HL-60 (cell line): ENCODE results near the gene CKAP2L.

Experiments used
- DNase-seq, 2 experiments: peaks; one replicate each; pipeline ENCODE4 v3.0.0-alpha.2; 2010 to 2020; ENCODE audit warnings: low read depth in 1 of 2, low spot score in 1 of 2
- H3K27ac ChIP-seq: fragments of 250-450 bp; sonication (Bioruptor Pico); replicated peaks from 2 replicates; pipeline ENCODE4 v1.5.1; 2020; ENCODE audit warnings: mild to moderate bottlenecking, moderate library complexity
- H3K27me3 ChIP-seq: fragments of 250-450 bp; sonication (Bioruptor Pico); 2 replicates; pipeline ENCODE4 v1.5.1; 2021; ENCODE audit warnings: mild to moderate bottlenecking, moderate library complexity; ENCODE audit not compliant: insufficient read depth, poor library complexity, severe bottlenecking
- H3K4me3 ChIP-seq: replicated peaks from 2 replicates; pipeline ENCODE4 v1.5.1; 2011; ENCODE audit warnings: mild to moderate bottlenecking, control low read depth, low read length; ENCODE audit not compliant: insufficient read depth
- CTCF ChIP-seq: IDR thresholded peaks from one replicate; pipeline ENCODE4 v1.5.1; 2011; ENCODE audit warnings: low read length, control low read depth, inconsistent platforms; ENCODE audit not compliant: insufficient read depth
- GABPA ChIP-seq: IDR thresholded peaks from 2 replicates; pipeline ENCODE4 v1.6.1; 2012; ENCODE audit warnings: low read depth
- POLR2AphosphoS5 ChIP-seq: IDR thresholded peaks from 2 replicates; pipeline ENCODE4 v1.6.1; 2012; ENCODE audit warnings: low read depth
- SPI1 ChIP-seq: IDR thresholded peaks from 2 replicates; pipeline ENCODE4 v1.6.1; 2012; ENCODE audit warnings: low read depth, mild to moderate bottlenecking, borderline replicate concordance
- TF ChIP-seq, protein P1 (sequence below): IDR thresholded peaks from 2 replicates; pipeline ENCODE4 v1.6.1; 2012; ENCODE audit warnings: low read depth; ENCODE audit not compliant: insufficient replicate concordance

CKAP2L gene

DNA sequence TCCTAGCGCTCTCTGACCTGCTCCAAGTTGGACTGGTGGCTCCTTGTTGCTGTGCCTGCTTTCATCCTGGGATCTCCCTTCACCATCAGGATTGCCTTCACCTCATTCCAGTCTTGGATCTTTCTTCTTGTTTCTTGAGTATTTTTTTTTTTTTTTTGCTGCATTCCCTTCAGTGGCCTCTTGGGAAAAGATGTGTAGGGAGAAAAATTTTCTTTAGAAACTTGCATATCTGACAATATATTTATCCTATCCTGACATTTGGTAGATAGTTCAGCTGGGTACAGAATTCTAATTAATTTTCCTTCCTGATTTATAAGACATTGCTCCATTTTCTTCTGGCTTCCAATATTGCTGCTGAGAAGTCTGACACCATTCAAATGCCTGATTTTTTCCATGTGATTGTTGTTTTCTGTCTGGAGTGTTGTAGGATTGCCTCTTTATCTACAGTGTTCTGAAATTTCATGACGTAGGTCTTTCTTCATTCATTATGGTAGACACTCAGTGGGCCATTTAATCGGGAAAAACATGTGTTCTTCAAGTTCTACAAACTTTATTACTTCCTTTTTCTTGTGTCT, 42.9 kb upstream of the CKAP2L start:
- Histone ChIP-seq H3K27me3 (no peaks in the 10 kb centered on the region), H3K4me3 (no peak overlapping the region), H3K27ac (no peak overlapping the region)
- no peak for DNase-seq
- TF ChIP-seq, protein P1, sequence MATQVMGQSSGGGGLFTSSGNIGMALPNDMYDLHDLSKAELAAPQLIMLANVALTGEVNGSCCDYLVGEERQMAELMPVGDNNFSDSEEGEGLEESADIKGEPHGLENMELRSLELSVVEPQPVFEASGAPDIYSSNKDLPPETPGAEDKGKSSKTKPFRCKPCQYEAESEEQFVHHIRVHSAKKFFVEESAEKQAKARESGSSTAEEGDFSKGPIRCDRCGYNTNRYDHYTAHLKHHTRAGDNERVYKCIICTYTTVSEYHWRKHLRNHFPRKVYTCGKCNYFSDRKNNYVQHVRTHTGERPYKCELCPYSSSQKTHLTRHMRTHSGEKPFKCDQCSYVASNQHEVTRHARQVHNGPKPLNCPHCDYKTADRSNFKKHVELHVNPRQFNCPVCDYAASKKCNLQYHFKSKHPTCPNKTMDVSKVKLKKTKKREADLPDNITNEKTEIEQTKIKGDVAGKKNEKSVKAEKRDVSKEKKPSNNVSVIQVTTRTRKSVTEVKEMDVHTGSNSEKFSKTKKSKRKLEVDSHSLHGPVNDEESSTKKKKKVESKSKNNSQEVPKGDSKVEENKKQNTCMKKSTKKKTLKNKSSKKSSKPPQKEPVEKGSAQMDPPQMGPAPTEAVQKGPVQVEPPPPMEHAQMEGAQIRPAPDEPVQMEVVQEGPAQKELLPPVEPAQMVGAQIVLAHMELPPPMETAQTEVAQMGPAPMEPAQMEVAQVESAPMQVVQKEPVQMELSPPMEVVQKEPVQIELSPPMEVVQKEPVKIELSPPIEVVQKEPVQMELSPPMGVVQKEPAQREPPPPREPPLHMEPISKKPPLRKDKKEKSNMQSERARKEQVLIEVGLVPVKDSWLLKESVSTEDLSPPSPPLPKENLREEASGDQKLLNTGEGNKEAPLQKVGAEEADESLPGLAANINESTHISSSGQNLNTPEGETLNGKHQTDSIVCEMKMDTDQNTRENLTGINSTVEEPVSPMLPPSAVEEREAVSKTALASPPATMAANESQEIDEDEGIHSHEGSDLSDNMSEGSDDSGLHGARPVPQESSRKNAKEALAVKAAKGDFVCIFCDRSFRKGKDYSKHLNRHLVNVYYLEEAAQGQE, result no peak
- TF ChIP-seq SPI1 (no peak), CTCF (no peak), GABPA (no peak), POLR2AphosphoS5 (no peak)

- no peak overlapping the region for H3K4me3 ChIP-seq
- no peaks in the 10 kb centered on the region for H3K27me3 ChIP-seq
- TF ChIP-seq, protein P1, result no peak
- TF ChIP-seq SPI1, result no peak
- no peak for TF ChIP-seq POLR2AphosphoS5
- no peak for TF ChIP-seq CTCF
- no peak for TF ChIP-seq GABPA
- no peak for DNase-seq
- no peak overlapping the region for H3K27ac ChIP-seq
These were observed 41.1 kb upstream of the CKAP2L start for GRCh38 chr2:112805542-112805941.

DNA sequence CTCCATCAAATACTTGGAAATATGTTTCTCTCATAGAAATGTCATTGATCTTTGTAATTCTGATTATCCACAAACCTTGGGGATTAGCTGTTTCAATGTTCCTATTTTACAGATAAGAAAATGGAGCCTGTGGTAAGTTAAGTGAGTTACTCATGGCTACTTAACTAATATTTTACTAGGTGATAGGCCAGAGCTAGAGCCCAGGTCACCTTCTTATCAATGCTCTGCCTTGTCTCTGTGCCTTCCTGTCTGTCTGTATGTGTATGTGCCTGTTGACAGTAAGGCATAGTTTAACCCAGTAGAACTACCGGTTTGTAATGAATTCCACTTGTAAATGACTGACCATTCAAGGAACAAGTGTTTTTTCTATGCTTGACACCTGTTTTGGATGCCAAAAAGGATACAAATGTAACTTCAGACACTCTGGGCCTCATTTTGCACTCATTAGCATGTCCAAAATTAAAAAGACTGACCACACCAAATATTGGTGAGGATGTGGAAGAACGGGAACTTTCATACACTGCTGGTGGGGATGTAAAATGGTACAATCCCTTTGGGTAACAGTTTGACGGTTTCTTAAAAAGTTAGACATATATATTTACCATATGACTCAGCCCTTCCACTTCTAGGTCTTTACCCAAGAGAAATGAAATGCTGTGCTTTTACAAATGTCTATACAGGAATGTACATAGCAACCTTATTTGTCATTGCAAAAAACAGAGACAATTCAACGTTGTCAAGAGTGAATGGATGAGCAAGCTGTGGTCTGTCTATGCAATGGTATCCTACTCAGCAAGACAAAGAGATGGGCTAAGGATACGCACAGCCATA, 39.5 kb upstream of the CKAP2L start:
- no peak for DNase-seq
- H3K4me3 ChIP-seq, result no peak overlapping the region
- TF ChIP-seq SPI1 (no peak), CTCF (no peak), GABPA (no peak), POLR2AphosphoS5 (no peak)
- TF ChIP-seq, protein P1, result no peak
- no peaks in the 10 kb centered on the region for H3K27me3 ChIP-seq
- H3K27ac ChIP-seq, result no peak overlapping the region
